ENCODE results near the gene KRT9.
"Not testable (repeated sequence)": the region's sequence is repeated elsewhere in the genome, so short reads cannot be mapped to it uniquely, and the experiment has no call there.

KRT9 gene

GRCh38 chr17:41583137-41584127 is 11.6 kb upstream of the KRT9 start:
- H3K4me1 Mint-ChIP-seq, result peaks cover 5% of the 10 kb centered on the region
- peak overlapping the region; percentile 87 for H3K27ac Mint-ChIP-seq
- no peaks in the 10 kb centered on the region for H3K9me3 Mint-ChIP-seq

GRCh38 chr17:41582061-41582968 is 10.5 kb upstream of the KRT9 start:
- not testable (repeated sequence) for H3K27ac Mint-ChIP-seq; H3K36me3 Mint-ChIP-seq (ENCODE audit: low read depth)

More at GRCh38 chr17:41583137-41584127, 11.6 kb upstream of the KRT9 start:
- Mint-ChIP-seq H3K36me3 (ENCODE audit: low read depth) (no peaks in the 10 kb centered on the region), H3K27me3 (ENCODE audit: low read depth, poor library complexity) (peaks cover 42% of the 10 kb centered on the region), H3K4me3 (no peak overlapping the region)
- TF ChIP-seq CTCF (IDR thresholded peaks at IDR 0.05), result no peak
- no peak for DNase-seq

GRCh38 chr17:41581366-41582060 is 9.7 kb upstream of the KRT9 start:
- Mint-ChIP-seq H3K9me3 (no peaks in the 10 kb centered on the region), H3K4me1 (peaks cover 5% of the 10 kb centered on the region), H3K4me3 (no peak overlapping the region), H3K36me3 (ENCODE audit: low read depth) (no peaks in the 10 kb centered on the region), H3K27me3 (ENCODE audit: low read depth, poor library complexity) (peaks cover 46% of the 10 kb centered on the region), H3K27ac (no peak overlapping the region)
- DNase-seq, result no peak
- TF ChIP-seq CTCF (IDR thresholded peaks at IDR 0.05), result no peak

More at GRCh38 chr17:41582061-41582968, 10.5 kb upstream of the KRT9 start:
- peaks cover 49% of the 10 kb centered on the region for H3K27me3 Mint-ChIP-seq (ENCODE audit: low read depth, poor library complexity)
- DNase-seq, H3K9me3 Mint-ChIP-seq, H3K4me1 Mint-ChIP-seq, H3K4me3 Mint-ChIP-seq: not testable (repeated sequence)

- Mint-ChIP-seq H3K36me3 (ENCODE audit: low read depth) (no peaks in the 10 kb centered on the region), H3K4me1 (peaks cover 5% of the 10 kb centered on the region), H3K4me3 (no peak overlapping the region), H3K27ac (no peak overlapping the region), H3K9me3 (no peaks in the 10 kb centered on the region), H3K27me3 (ENCODE audit: low read depth, poor library complexity) (peaks cover 46% of the 10 kb centered on the region)
- no peak for TF ChIP-seq CTCF (IDR thresholded peaks at IDR 0.05)
- no peak for DNase-seq
These were observed 9.0 kb upstream of the KRT9 start for GRCh38 chr17:41580687-41581365.

GRCh38 chr17:41580244-41580575 is 8.4 kb upstream of the KRT9 start:
- TF ChIP-seq CTCF (IDR thresholded peaks at IDR 0.05), result no peak
- Mint-ChIP-seq H3K9me3 (no peaks in the 10 kb centered on the region), H3K4me3 (no peak overlapping the region), H3K27me3 (ENCODE audit: low read depth, poor library complexity) (peaks cover 42% of the 10 kb centered on the region), H3K27ac (no peak overlapping the region), H3K36me3 (ENCODE audit: low read depth) (no peaks in the 10 kb centered on the region), H3K4me1 (peaks cover 5% of the 10 kb centered on the region)
- no peak for DNase-seq

Measured in nephron progenitor cell (in vitro differentiated cells).